Endothelial cell of umbilical vein (primary cell): ENCODE results near the gene SELENON. TPM values are rescaled to one million over a fixed set of nuclear protein-coding genes. Genes with fewer than 3 reads are reported as not detected.

Source experiments
- BruUV-seq: library from RNA; stranded (reverse); fragments of 400-500 nt; replicated peaks from 2 replicates; lab custom pipeline; 2021; lab: Mats Ljungman, UMichigan
- CTCF ChIA-PET: fragments of 300-600, 350-600 bp; sonication (Branson Sonifier 250); formaldehyde crosslinking; loops from one replicate; lab custom pipeline; 2021; ENCODE audit warnings: antibody characterized with exemption, inconsistent platforms; lab: Charles Lee
- POLR2A ChIA-PET: fragments of 300-600, 350-600 bp; sonication (Branson Sonifier 250); formaldehyde crosslinking; loops from one replicate; lab custom pipeline; 2021; ENCODE audit warnings: antibody characterized with exemption, inconsistent platforms; lab: Charles Lee
- DNase-seq: peaks from one replicate; pipeline ENCODE4 v3.0.0-alpha.2; 2011; ENCODE audit warnings: low read depth, low spot score
- FAIRE-seq: peaks from 2 replicates; lab custom pipeline; 2011; peaks lifted over from hg19 to GRCh38; lab: Jason Lieb, UNC
- H2AFZ ChIP-seq: 2 replicates; pipeline ENCODE4 v1.6.0; 2012; ENCODE audit warnings: low read depth, low read length, control low read depth, inconsistent platforms
- H3K27ac ChIP-seq: 2 replicates; pipeline ENCODE4 v1.5.1; 2011; ENCODE audit warnings: low read depth, mild to moderate bottlenecking, control low read depth, low read length, moderate library complexity; ENCODE audit not compliant: insufficient read depth
- H3K27me3 ChIP-seq, 2 experiments: 2 replicates each; pipeline versions ENCODE4 v1.6.0 to v1.6.1; 2011; ENCODE audit warnings: low read length in 2 of 2, mixed read lengths in 1 of 2; ENCODE audit not compliant: control insufficient read depth in 2 of 2, insufficient read depth in 2 of 2
- H3K36me3 ChIP-seq, 2 experiments: 2 replicates in 1 of 2; 3 replicates in 1 of 2; pipeline ENCODE4 v1.5.1; 2011; ENCODE audit warnings: low read length in 2 of 2, mild to moderate bottlenecking in 1 of 2, moderate library complexity in 1 of 2; ENCODE audit not compliant: control insufficient read depth in 2 of 2, insufficient read depth in 2 of 2; ENCODE audit errors: extremely low read depth in 1 of 2
- H3K4me1 ChIP-seq: 3 replicates; pipeline ENCODE4 v1.5.1; 2011; ENCODE audit warnings: mild to moderate bottlenecking, low read length; ENCODE audit not compliant: control insufficient read depth, insufficient read depth; ENCODE audit errors: extremely low read depth
- H3K4me2 ChIP-seq: 2 replicates; pipeline ENCODE4 v1.6.1; 2011; ENCODE audit warnings: low read length, control low read depth, mixed read lengths; ENCODE audit not compliant: insufficient read depth
- H3K4me3 ChIP-seq, 3 experiments: fragments of 200-600 bp in 1 of 3; sonication (generic), shearing (Covaris generic) in 1 of 3; replicated peaks in 1 of 3; 2 replicates each; pipeline ENCODE4 v1.5.1; 2011 to 2016; ENCODE audit warnings: control low read depth in 3 of 3, low read length in 3 of 3, mild to moderate bottlenecking in 2 of 3, inconsistent platforms in 1 of 3, low read depth in 1 of 3, moderate library complexity in 1 of 3; ENCODE audit not compliant: insufficient read depth in 1 of 3
- H3K79me2 ChIP-seq: 2 replicates; pipeline ENCODE4 v1.6.0; 2012; ENCODE audit warnings: low read length, inconsistent platforms; ENCODE audit not compliant: control insufficient read depth, insufficient read depth
- H3K9ac ChIP-seq: replicated peaks from 2 replicates; pipeline ENCODE3; 2011; ENCODE audit warnings: low read length, control low read depth; ENCODE audit not compliant: insufficient read depth; ENCODE audit errors: extremely low read depth
- H3K9me1 ChIP-seq: replicated peaks from 3 replicates; pipeline ENCODE4 v1.6.0; 2011; ENCODE audit warnings: mild to moderate bottlenecking, low read length; ENCODE audit not compliant: control insufficient read depth, insufficient read depth; ENCODE audit errors: extremely low read depth
- H3K9me3 ChIP-seq: replicated peaks from 2 replicates; pipeline ENCODE4 v1.5.1; 2012; ENCODE audit warnings: low read length, inconsistent platforms; ENCODE audit not compliant: control insufficient read depth, insufficient read depth
- H4K20me1 ChIP-seq: replicated peaks from 2 replicates; pipeline ENCODE3; 2011; ENCODE audit warnings: mild to moderate bottlenecking, low read length; ENCODE audit not compliant: control insufficient read depth, insufficient read depth; ENCODE audit errors: extremely low read depth
- EZH2 ChIP-seq: IDR thresholded peaks from 2 replicates; pipeline ENCODE4 v1.6.1; 2012; ENCODE audit warnings: borderline replicate concordance, low read depth, mild to moderate bottlenecking, moderate library complexity, low read length, inconsistent platforms; ENCODE audit not compliant: severe bottlenecking
- JUN ChIP-seq: IDR thresholded peaks from 2 replicates; pipeline ENCODE4 v1.6.1; 2011; ENCODE audit warnings: borderline replicate concordance, low read depth; ENCODE audit not compliant: insufficient read length, insufficient read depth
- dilution Hi-C: fragments of 300-500 bp; cut with MboI; formaldehyde crosslinking; loops from one replicate; pipeline ENCODE4 v1.15.0; 2019; ENCODE audit warnings: low sequenced_read_pairs; ENCODE audit not compliant: extremely low pct_ligation_motif_present
- intact Hi-C: fragments of 100-400 bp; cut with micrococcal nuclease; formaldehyde crosslinking; loops from one replicate; pipeline ENCODE4 v1.10.0; 2022
- polyA plus RNA-seq, 4 experiments: library from polyadenylated mRNA; depleted of rRNA in 3 of 4; stranded (reverse) in 3 of 4; unstranded in 1 of 4; fragments of >200 nt; gene quantifications; 2 replicates each; pipeline versions ENCODE4 v1.2.1 to v1.2.3, GENCODE V29; 2011 to 2012; ENCODE audit warnings: missing spikeins in 1 of 4
- total RNA-seq: library from RNA; stranded (reverse); gene quantifications from 2 replicates; pipeline ENCODE4 v1.2.3, GENCODE V29; 2021
- TF ChIP-seq, protein P1 (sequence below), 2 donors: IDR thresholded peaks; 1 replicate in 1 of 2; 2 replicates in 1 of 2; pipeline ENCODE4 v1.5.1; 2011; ENCODE audit warnings: low read length in 2 of 2, mild to moderate bottlenecking in 2 of 2, moderate library complexity in 2 of 2, control low read depth in 1 of 2, inconsistent platforms in 1 of 2, low read depth in 1 of 2; ENCODE audit not compliant: insufficient read depth in 1 of 2; ENCODE audit errors: extremely low read depth in 1 of 2

The SELENON gene
- total and polyA plus RNA-seq, 2 donors (not counting 3 experiments of a cell fraction or from before 2014, with no cell fraction given) = 117 to 182 TPM

DNA sequence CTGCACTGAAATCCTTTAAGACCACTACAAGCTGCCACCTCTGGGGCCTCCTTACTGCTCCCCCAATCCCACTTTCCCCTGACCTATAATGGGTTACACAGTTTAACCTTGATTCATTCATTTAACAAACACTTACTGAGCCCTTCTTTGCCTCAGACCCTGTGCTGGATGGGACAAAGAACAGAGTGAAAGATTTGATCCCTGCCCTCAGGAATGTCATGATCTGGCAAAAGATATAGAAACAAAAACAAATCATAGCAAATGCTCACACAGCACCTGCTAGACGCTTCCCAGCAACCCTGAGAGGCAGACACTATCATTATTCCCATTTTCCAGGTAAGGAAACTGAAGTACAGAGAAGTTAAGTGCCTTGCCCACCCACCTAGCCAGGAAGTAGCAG, 66.3 kb downstream of the SELENON start:
- H3K27me3 ChIP-seq = no peaks in the 10 kb centered on the region
- POLR2A ChIA-PET = no interaction called here
- CTCF ChIA-PET = no interaction called here
- DNase-seq = no peak
- H3K9me1 ChIP-seq = no peaks in the 10 kb centered on the region
- TF ChIP-seq EZH2 (no peak), JUN (no peak)
- no peak overlapping the region for H3K27ac ChIP-seq
- dilution Hi-C loops (no loop called here), intact Hi-C loops (no loop called here)
- H3K9ac ChIP-seq = no peak overlapping the region
- H3K36me3 ChIP-seq = peaks cover 0 to 7% of the 10 kb centered on the region in 2 experiments
- no peaks in the 10 kb centered on the region for H4K20me1 ChIP-seq
- H3K4me3 ChIP-seq = no peak overlapping the region
- H3K79me2 ChIP-seq = no peaks in the 10 kb centered on the region
- no peak for FAIRE-seq
- BruUV-seq = no TSS peak
- H3K9me3 ChIP-seq = no peaks in the 10 kb centered on the region
- H3K4me1 ChIP-seq = peaks cover 12% of the 10 kb centered on the region
- no peak overlapping the region for H2AFZ ChIP-seq
- no peak overlapping the region for H3K4me2 ChIP-seq

DNA sequence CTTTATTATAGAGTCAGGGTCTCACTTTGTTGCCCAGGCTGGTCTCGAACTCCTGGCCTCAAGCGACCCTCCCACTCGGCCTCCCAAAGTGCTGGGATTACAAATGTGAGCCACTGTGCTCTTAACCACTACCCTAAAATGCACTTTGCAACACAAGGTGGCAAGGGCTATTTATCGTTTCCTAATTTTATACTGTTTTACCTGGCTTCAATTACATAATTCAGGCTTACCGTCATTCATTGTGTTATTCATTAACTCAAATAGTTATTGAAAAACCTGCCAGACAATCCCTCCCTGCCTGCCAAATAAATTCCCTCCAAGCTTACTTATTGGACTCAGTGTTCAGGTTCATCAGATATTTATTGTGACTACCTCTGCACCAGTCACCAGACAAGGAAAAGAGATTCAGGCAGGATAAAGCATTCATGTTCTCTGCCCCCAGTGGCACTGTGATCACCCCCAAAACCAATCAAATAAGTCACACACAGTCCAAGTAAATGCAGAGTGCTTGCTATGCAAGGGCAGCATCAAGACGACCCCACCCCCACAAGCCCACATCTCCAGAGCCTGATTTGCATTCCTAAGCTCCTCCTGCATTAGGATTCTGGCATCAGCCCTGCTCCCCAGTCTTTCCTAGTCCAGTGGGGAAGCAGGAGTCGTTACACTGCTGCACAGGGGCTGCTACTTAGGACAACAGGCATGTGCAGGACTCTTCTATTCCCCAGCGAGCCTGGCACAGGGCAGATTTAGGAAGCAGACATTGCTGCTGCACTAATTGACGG, 67.4 kb downstream of the SELENON start:
- Histone ChIP-seq H3K27me3 (no peaks in the 10 kb centered on the region), H3K4me3 (no peak overlapping the region), H3K4me1 (peaks cover 9% of the 10 kb centered on the region), H3K79me2 (no peaks in the 10 kb centered on the region), H3K27ac (no peak overlapping the region), H3K9me1 (no peaks in the 10 kb centered on the region), H3K9ac (no peak overlapping the region), H3K9me3 (no peaks in the 10 kb centered on the region), H3K4me2 (no peak overlapping the region), H4K20me1 (no peaks in the 10 kb centered on the region), H2AFZ (no peak overlapping the region), H3K36me3 (peaks cover 0 to 7% of the 10 kb centered on the region in 2 experiments)
- TF ChIP-seq, protein P1, sequence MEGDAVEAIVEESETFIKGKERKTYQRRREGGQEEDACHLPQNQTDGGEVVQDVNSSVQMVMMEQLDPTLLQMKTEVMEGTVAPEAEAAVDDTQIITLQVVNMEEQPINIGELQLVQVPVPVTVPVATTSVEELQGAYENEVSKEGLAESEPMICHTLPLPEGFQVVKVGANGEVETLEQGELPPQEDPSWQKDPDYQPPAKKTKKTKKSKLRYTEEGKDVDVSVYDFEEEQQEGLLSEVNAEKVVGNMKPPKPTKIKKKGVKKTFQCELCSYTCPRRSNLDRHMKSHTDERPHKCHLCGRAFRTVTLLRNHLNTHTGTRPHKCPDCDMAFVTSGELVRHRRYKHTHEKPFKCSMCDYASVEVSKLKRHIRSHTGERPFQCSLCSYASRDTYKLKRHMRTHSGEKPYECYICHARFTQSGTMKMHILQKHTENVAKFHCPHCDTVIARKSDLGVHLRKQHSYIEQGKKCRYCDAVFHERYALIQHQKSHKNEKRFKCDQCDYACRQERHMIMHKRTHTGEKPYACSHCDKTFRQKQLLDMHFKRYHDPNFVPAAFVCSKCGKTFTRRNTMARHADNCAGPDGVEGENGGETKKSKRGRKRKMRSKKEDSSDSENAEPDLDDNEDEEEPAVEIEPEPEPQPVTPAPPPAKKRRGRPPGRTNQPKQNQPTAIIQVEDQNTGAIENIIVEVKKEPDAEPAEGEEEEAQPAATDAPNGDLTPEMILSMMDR (IDR thresholded peaks at IDR 0.05; ENCODE audit: extremely low read depth in 1 of 2, insufficient read depth in 1 of 2, low read depth in 1 of 2, low read length in 2 of 2) = no peak
- POLR2A ChIA-PET = no interaction called here
- CTCF ChIA-PET = no interaction called here
- intact Hi-C loops = no loop called here
- DNase-seq (no peak), FAIRE-seq (no peak)
- dilution Hi-C loops = no loop called here
- no TSS peak for BruUV-seq

Other genes starting within 250 kb of the SELENON start
- 0.85 and 4.0 TPM in 2 replicates for gene MAN1C1, start 183.4 kb upstream of the SELENON start, total RNA-seq
- gene MAN1C1, start 183.4 kb upstream of the SELENON start, polyA plus RNA-seq = 1.5 and 1.7 TPM in 2 replicates
- 33.8 and 34.8 TPM in 2 replicates for gene MTFR1L, start 19.8 kb downstream of the SELENON start, total RNA-seq
- 39.1 and 45.5 TPM in 2 replicates for gene MTFR1L, start 19.8 kb downstream of the SELENON start, polyA plus RNA-seq
- gene AUNIP, start 59.3 kb downstream of the SELENON start, total RNA-seq = 4.5 and 4.8 TPM in 2 replicates
- gene AUNIP, start 59.3 kb downstream of the SELENON start, polyA plus RNA-seq = 1.6 and 1.8 TPM in 2 replicates
- 8.4 and 9.1 TPM in 2 replicates for gene PAQR7, start 75.5 kb downstream of the SELENON start, total RNA-seq
- 10.8 and 12.1 TPM in 2 replicates for gene PAQR7, start 75.5 kb downstream of the SELENON start, polyA plus RNA-seq
- 491 and 503 TPM in 2 replicates for gene STMN1, start 106.2 kb downstream of the SELENON start, total RNA-seq
- gene STMN1, start 106.2 kb downstream of the SELENON start, polyA plus RNA-seq = 63.6 and 102 TPM in 2 replicates
- gene PAFAH2, start 197.9 kb downstream of the SELENON start, total RNA-seq = 5.0 and 6.9 TPM in 2 replicates
- 5.0 and 6.0 TPM in 2 replicates for gene PAFAH2, start 197.9 kb downstream of the SELENON start, polyA plus RNA-seq
- gene EXTL1, start 221.6 kb downstream of the SELENON start, total RNA-seq = not detected in 2 replicates
- gene EXTL1, start 221.6 kb downstream of the SELENON start, polyA plus RNA-seq = not detected in 2 replicates
- gene SLC30A2, start 245.9 kb downstream of the SELENON start, total RNA-seq = not detected in 2 replicates
- gene SLC30A2, start 245.9 kb downstream of the SELENON start, polyA plus RNA-seq = not detected in 2 replicates